ACHN (cell line): Measurements from ENCODE around the gene SEMA4D.
"Not testable (repeated sequence)": the region's sequence is repeated elsewhere in the genome, so short reads cannot be mapped to it uniquely, and the experiment has no call there.

ENCODE experiments used
- DNase-seq: peaks from one replicate; pipeline ENCODE4 v3.0.0-alpha.2; 2015
- in situ Hi-C: cut with HindIII; loops from 2 replicates; pipeline ENCODE4 v1.10.0; 2017; ENCODE audit warnings: low sequenced_read_pairs, low pct_ligation_motif_present, low pct_unique_long_range_greater_than_20kb

Gene SEMA4D

GRCh38 chr9:89488936-89489335 lies 9.0 kb downstream of the SEMA4D start:
- DNase-seq, result no peak
- in situ Hi-C loops, result no loop called here

DNA sequence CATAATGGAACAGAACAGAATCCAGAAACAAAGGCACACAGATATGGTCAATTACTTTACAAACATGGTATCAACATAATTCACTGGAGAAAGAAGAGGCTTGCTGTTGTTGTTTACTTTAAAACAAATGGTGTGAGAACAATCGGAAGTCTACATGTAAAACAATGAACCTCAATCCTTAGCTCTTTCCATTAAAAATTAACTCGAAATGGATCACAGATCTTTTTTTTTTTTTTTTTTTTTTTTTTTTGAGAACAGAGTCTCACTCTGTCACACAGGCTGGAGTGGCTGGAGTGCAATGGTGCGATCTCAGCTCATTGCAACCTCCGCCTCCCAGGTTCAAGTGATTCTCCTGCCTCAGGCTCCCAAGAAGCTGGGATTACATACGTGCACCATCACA lies 9.8 kb downstream of the SEMA4D start:
- no peak for DNase-seq
- in situ Hi-C loops, result no loop called here

- in situ Hi-C loops, result no loop called here
- no peak for DNase-seq
These were observed 11.2 kb downstream of the SEMA4D start for GRCh38 chr9:89486681-89487080.

GRCh38 chr9:89484475-89485404 lies 13.2 kb downstream of the SEMA4D start:
- in situ Hi-C loops, result no loop called here
- peak; percentile 54 for DNase-seq

DNA sequence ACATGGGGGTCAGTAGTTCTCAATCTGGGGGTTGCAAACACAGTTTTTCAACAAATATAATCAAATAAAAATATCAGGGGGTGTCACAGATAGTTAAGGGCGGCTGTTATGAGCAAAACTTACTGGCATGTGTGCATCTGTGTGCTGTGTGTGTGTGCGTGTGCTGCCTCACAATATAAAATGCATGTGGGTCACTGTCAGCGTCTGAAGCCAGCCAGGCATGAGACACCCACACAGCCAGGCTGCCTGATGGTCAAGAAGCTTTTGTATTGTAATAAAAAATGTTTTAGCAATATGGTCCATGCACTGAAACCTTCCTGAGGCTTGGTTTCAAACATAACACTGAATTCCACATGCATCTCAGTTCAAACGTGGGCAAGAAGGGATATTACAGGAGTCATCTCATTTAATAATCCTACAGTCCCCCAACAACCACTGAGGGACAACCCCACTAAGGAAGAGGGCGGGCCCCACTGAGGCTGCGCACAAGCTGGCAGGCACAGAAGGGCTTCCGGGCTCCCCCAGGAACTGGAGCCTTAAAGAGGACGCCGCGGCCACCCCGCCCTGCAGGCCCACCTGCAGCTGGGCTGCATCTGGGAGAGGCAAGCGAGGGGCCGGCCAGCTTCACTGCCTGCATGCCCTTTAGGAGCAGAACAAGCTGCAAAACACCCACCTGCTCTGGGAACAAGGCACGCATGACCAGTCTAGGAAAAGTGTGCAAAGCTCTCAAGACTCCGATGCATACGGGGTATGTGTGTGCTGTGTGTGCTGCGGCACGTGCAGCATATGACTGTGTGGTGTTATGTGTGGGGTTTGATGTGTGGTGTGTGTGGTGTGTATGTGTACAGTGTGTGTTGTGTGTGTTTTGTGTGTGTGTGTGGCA lies 14.1 kb downstream of the SEMA4D start:
- in situ Hi-C loops, result no loop called here
- DNase-seq, result no peak

- in situ Hi-C loops, result no loop called here
- DNase-seq, result no peak
These were observed 15.0 kb downstream of the SEMA4D start for GRCh38 chr9:89482901-89483361.

DNA sequence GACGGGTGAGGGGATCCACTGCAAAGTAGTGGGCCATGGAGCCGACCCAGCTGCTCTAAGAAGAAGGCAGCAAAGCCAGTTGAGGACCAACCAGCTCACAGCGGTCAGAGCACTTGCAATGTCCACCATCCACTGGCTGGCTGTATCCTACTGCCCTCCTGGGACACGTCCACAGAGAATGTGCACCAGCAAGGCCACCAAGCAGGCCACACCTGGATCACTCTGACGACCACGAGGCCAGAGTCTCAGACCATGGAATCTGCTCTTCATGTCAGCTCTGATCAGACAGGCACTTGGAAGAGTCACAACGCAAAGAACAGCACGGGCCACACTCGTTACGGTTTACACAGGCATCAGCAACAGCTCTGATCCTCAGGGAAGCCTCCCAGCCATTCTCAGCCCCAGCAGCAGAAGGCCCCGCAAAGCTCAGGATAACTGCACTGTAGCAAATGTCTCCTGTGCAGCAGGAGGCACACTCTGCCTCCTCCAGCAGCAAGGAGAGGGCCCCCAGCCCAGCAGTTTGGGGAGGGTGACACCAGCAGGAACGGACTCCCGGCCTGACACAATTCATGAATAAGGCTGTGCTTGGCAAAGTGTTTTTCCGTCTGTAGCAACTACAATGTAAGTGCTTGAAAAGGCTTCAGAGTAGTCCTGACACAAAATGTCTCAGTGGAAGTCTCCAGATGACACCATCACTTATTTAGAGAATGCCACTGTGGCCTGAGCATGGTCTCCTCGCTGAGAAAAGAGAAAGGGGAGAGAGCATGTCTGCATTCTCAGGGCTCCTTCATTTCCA lies 15.7 kb downstream of the SEMA4D start:
- in situ Hi-C loops, result no loop called here
- no peak for DNase-seq

- in situ Hi-C loops, result no loop called here
- no peak for DNase-seq
These were observed 16.4 kb downstream of the SEMA4D start for GRCh38 chr9:89481538-89481915.

- no peak for DNase-seq
- in situ Hi-C loops, result no loop called here
These were observed 16.9 kb downstream of the SEMA4D start for GRCh38 chr9:89480825-89481537.

DNA sequence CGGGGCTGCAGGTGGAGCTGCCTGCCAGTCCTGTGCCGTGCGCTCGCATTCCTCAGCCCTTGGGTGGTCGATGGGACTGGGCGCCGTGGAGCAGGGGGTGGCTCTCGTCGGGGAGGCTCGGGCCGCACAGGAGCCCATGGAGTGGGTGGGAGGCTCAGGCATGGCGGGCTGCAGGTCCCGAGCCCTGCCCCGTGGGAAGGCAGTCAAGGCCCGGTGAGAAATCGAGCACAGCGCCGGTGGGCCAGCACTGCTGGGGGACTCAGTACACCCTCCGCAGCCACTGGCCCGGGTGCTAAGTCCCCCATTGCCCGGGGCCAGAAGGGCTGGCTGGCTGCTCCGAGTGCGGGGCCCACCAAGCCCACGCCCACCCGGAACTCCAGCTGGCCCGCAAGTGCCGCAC lies 17.5 kb downstream of the SEMA4D start:
- in situ Hi-C loops, DNase-seq: not testable (repeated sequence)

DNA sequence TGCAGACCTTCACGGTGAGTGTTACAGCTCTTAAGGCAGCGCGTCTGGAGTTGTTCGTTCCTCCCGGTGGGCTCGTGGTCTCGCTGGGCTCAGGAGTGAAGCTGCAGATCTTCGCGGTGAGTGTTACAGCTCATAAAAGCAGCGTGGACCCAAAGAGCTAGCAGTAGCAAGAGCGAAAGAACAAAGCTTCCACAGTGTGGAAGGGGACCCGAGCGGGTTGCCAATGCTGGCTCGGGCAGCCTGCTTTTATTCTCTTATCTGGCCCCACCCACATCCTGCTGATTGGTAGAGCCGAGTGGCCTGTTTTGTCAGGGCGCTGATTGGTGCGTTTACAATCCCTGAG lies 18.3 kb downstream of the SEMA4D start:
- DNase-seq, in situ Hi-C loops: not testable (repeated sequence)

GRCh38 chr9:89478821-89479668 lies 18.9 kb downstream of the SEMA4D start:
- in situ Hi-C loops, result no loop called here
- no peak for DNase-seq

DNA sequence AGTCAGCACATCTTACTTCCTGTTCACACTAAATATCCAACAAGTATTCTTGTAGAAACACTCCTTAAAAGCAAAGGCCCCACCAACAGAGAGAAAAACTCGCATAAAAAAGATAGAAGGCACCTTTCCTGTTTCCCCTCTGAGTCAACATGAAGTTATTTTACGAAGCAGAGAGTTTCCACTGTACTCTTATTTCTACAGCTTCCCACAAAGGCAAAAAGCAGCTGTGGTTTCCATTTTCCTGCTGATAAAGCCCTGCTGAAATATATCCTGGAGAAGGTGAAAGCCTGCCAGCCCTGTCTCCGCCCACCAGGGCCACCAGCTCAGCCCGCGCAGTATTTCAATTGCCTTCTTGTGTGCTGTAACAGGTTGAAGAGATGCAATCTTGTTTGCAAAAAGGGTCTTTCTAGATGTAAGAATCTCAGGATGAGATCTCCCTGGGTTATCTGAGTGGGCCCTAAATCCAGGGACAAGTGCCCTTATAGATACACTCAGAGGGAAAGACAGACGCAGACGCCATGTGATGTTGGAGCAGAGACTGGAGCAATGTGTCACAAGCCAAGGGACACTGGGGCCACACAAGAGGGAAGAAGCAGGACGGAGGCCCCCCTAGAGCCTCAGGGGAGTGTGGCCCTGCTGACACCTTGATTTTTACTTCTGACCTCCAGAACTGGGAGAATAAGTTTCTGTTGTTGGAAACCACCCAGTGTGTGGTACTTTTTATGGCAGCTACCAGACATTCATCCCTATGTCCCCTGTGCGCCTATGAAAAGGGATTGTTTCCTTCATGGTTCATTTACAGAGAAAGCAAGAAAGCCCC lies 19.9 kb downstream of the SEMA4D start:
- in situ Hi-C loops, result no loop called here
- DNase-seq, result no peak

DNA sequence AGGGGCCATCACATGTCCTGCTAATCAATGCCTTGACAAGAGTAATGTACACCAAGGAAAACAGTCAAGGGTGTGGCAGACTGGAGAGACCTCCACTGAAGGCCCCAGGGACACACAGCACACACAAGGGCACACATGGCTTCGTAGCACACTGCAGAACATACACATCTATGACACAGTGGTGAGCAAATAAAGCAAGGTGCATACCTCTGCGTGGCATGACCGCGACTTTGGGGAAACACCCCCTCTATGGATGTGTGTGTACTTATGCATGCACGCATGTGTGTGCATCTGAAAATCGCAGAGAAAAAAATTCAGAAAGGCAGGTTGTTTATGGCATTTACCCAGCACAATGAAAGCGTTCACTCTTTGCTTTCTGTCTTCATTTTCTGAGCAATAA lies 20.5 kb downstream of the SEMA4D start:
- in situ Hi-C loops, result no loop called here
- DNase-seq, result no peak

GRCh38 chr9:89476546-89476945 lies 21.4 kb downstream of the SEMA4D start:
- in situ Hi-C loops, result no loop called here
- DNase-seq, result no peak

- DNase-seq, result no peak
- in situ Hi-C loops, result no loop called here
These were observed 21.9 kb downstream of the SEMA4D start for GRCh38 chr9:89475891-89476440.
